GM20431 (cell line): ENCODE measurements around the gene SHISA9.

Experiments
- in situ Hi-C: fragments of 300-500 bp; cut with MseI, MboI; formaldehyde crosslinking; loops from one replicate; pipeline ENCODE4 v1.15.0; 2020; ENCODE audit warnings: low sequenced_read_pairs; ENCODE audit not compliant: unreplicated experiment

SHISA9 gene

DNA sequence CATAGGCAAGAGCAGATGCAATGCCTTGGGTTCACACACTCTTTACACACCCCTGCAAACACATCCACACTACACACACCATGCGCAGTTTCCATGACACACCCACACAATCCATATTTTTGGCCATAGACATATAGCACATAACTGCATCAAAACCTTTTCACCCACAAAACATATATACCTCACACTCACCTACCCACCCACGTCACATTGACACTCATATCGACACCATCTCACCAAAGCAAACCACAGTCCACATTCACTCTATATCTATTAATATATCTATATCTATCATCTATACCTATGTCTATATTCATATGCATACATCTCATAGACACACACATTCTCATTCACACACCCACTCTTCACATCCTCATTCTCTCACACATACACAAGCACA lies 246.9 kb downstream of the SHISA9 start:
- in situ Hi-C loops, result no loop called here

GRCh38 chr16:13148836-13149235 lies 247.4 kb downstream of the SHISA9 start:
- in situ Hi-C loops, result no loop called here

DNA sequence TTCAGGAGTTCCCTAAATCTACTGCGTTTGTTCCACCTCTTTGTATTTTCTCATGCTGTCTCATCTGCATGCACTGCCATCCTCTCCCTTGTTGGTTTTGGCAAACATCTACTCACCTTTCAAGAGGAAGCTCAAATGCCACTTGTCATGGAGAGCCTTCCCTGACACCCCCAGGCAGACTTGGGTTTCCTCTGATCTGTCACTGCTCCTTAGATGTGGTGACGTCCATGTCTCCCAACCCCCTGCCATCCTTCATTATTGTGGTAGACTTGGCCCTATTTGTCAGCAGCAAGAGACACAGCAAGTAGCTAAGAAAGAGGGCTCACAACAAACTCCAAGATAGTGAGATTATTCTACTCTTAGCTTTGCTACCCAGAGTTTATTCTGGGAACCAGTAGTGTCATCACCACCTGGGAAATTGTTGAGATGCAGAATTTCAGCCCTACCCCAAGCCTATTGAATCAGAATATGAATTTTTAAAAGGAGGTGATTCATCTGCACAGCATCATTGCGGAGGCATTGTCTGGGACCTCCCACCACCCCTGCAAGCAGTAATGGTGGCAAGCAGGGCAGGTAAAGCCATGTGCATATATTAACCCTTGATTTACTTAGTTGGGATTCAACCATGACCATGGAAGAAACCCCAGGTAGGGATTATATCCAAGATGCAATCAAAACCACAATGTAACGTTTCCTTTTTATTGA lies 248.9 kb downstream of the SHISA9 start:
- in situ Hi-C loops, result no loop called here

- in situ Hi-C loops, result no loop called here
Measured at GRCh38 chr16:13153696-13154095, 252.3 kb downstream of the SHISA9 start.

DNA sequence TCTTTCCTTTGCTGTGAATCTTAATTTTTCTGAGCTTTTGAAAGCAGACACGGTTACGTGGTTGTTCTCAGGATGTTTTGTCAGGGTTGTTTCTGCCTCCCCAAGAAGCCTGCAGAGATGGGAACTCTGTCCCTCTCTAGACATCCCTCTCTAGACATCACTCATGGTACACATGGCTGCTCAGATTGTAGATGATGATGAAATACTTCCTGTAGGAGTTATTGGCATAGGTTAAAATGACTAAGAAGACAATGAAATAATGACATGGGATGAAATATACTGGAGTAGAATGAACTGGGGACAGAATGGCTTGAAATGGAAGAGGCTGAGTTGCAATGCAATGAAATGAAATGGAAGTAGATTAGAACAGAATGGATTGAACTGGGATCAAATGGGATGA lies 253.4 kb downstream of the SHISA9 start:
- in situ Hi-C loops, result no loop called here

GRCh38 chr16:13155377-13155776 lies 254.0 kb downstream of the SHISA9 start:
- in situ Hi-C loops, result no loop called here

DNA sequence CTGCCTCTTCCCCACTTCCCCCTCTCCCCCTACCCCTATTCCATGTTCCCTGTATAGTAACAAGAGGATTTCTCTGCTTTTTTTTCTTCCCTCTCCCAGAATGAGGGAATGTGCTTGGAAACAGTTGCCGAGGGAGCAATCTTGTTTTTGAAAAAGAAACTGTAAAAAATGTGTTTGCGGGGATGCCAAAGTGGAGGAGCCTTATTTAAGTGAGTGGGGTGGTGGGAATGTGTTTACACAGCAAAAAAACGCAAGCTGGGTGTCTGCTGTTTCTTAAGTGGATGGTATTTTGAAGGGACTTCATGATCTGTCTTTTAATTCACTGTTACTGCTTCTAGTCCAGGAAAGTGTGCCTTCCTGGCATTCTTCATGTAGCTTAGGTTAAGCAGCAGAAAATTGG lies 254.4 kb downstream of the SHISA9 start:
- in situ Hi-C loops, result no loop called here

DNA sequence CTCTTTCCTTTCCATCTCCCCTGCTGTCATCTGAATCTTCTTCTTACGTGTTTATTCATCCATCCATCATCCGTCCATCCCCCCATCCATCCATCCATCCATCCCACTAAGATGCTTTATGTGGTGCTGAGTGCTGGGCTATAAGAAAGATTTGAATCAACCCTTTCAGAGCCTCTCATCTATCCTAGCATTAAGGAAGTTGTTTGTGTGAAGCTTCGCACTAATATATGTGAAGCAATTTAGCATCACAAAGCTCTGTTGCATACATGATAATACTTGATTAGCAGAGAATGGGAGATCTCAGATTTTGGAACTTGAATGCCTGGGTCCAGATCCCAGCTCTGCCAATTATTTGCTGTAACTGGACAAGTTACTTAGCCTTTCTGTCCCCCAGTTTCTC lies 255.7 kb downstream of the SHISA9 start:
- in situ Hi-C loops, result no loop called here

DNA sequence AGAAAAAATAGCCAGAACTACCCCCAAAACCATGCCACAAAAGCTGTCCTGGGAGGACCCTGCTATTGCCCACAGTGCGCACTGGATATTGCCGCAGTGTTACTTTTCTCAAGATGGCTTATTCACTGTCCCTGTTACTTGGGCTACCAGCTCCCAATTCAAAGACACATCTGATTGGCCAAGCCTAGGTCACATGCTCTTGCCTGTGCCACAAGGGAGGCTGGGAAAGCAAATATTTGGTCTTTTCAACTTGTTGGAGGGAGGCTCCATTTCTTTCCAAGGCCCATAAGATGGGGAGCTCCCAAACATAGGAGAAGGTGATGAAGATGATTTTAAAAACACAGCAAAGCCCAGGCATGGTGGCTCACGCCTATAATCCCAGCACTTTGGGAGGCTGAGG lies 257.0 kb downstream of the SHISA9 start:
- in situ Hi-C loops, result no loop called here

DNA sequence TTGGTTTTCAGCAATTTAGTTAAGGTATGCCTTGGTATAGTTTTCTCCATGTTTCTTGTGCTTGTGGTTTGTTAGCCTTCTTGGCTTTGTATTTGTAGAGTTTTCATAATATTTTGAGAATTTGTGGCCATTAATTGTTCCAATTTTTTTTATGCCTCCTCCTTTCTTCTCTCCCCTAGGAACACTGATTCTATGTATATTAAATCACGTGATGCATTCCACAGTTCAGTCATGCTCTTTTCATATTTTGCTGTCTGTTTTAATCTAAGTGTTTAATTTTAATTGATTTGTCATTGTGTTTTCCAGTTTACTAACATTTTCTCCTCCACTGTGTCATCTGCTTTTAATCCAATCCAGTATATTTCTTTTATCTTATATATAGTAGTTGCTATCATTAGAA lies 263.6 kb downstream of the SHISA9 start:
- in situ Hi-C loops, result no loop called here

DNA sequence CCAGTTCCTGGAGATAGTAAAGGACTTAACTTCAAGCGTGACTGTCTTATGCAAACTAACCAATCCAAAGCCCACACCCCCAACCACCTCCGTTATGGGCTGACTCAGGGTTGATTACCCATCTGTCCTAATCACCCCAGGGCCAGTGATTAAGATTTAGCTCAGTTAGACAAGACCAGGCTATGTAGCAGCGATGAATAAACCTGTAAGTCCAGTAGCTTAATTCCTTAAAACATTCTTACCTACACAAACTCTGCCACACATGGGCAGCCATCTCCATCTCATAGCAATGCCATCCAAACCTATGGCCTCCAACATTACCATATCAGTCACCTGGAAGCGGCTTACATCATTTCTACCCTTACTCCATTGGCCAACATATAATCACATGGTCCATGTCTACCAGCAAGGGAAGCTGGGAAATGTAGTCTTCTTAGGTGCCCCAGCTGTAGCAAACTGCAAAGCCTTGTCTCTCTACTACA lies 266.7 kb downstream of the SHISA9 start:
- in situ Hi-C loops, result no loop called here

- in situ Hi-C loops, result no loop called here
Measured at GRCh38 chr16:13171313-13171712, 269.9 kb downstream of the SHISA9 start.

DNA sequence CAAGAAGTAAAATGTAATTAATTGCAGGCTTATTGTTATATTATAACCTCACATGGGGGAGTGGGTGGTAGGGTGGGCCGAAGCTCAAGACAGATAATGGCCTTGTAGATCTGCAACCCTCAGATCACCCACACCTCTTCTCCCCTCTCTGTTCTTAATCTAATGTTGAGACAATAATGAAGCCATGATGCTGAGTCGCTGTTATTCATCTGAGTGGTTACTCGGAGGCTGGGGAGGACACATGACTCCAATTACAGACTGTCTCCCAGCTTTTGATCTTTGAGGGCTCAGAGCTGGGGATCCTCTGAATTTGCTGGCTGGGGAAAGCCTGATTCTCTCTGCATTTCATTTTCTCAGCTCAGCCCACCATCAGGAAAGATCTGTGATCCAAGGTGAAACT lies 275.3 kb downstream of the SHISA9 start:
- in situ Hi-C loops, result no loop called here

- in situ Hi-C loops, result no loop called here
Measured at GRCh38 chr16:13178318-13178717, 276.9 kb downstream of the SHISA9 start.

DNA sequence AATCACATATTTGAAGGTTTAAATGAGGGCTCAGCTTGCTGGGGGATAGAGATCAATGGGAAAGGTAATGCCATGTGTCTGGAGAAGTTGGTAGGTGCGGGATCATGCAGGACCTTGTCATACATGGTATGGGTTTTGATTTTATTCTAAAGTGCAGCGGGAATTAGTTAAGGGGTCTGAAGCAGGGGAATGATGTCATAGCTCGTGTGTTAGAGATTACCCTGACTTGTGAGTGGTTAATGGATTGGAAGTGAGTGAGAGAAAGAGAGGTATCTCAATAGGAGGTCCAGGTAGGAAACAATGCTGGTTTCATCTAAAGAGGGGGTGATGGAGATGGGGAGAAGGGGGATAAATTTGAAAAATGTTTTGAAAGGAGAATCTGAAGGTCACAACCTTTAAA lies 280.0 kb downstream of the SHISA9 start:
- in situ Hi-C loops, result no loop called here

- in situ Hi-C loops, result no loop called here
Measured at GRCh38 chr16:13186813-13187212, 285.4 kb downstream of the SHISA9 start.

DNA sequence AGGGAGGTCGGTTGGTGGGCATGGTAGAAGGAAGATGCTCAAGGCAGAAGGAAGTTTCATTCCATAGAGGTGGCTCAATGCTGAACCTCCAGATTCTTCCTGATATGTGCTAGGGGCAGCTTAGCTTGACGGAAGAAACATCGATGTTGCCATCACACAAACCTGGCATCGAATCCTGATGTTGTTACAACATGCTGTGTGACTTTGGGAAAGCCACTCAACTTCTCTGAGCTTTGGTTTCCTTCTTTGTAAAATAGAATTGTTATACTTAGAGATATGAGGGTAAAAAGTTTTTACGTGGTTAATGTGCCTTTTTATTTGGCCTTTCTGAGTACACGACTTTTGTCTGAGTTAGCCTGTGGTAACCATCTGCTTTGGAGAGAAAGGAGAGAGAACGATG lies 287.9 kb downstream of the SHISA9 start:
- in situ Hi-C loops, result no loop called here

DNA sequence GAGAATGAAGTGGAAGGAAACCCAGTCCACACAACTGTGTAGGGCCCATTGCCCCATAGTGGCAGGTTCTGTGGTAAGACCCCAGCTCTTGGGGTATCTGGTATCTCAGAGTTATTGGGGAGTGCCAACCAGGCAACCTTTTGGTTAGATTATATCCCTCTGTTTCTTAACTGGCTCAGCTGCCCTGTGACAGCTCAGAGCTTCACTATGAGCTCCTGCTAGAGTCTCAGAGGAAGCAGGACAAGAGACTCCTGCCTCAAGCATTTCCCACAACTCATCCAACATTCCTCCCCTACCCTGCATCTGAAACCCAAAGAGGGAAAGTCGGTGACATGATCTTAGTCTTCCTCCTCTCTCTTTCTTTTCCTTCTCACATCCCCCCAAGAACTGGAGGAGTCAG lies 292.3 kb downstream of the SHISA9 start:
- in situ Hi-C loops, result no loop called here

DNA sequence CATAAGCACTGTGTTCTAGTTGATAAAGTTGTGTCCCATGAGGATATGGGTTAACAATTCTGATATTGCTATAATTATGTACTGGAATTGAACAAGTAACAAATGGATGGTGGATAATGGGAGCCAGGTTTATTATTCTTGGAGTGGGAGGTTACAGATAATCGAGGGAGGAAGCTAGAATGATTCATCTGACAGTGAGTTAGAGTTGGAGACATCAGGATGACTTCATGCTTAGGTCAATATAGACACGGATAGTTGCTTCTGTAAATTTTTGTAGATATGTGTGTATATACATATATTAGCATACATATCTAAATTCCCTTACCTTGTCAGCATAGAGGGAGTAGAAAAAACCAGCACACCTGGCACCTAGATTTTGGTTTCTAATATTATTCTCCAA lies 293.4 kb downstream of the SHISA9 start:
- in situ Hi-C loops, result no loop called here

DNA sequence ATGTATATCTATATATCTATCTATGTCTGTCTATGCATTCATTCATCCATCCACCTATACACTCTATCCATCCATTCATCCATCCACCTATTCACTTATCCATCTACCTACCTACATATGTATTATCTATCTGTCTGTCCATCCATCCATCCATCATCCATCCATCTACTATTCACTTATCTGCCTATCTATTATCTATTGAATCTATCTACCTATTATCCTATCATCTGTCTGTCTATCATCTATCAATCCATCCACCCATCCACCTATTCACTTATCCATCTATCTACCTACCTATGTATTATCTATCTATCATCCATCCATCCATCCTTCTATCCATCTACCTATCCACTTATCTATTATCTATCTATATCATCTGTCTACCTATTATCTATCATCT lies 302.3 kb downstream of the SHISA9 start:
- in situ Hi-C loops, result no loop called here

- in situ Hi-C loops, result no loop called here
Measured at GRCh38 chr16:13205352-13205751, 304.0 kb downstream of the SHISA9 start.

- in situ Hi-C loops, result no loop called here
Measured at GRCh38 chr16:13206606-13207005, 305.2 kb downstream of the SHISA9 start.
